Liver (tissue), 9 donors: ENCODE measurements around the gene PSMC6. TPM values are rescaled to one million over a fixed set of nuclear protein-coding genes. Genes with fewer than 3 reads are reported as not detected.
A peak's percentile ranks its signal among the peaks of the same experiment; 100 is the strongest.

Source experiments
- DNase-seq: peaks from one replicate; pipeline ENCODE4 v3.0.0-alpha.2; 2017; ENCODE audit warnings: low spot score
- H3K27ac ChIP-seq, 2 donors: one replicate each; pipeline ENCODE4 v1.7.0; 2013; ENCODE audit warnings: inconsistent platforms in 2 of 2, low read length in 2 of 2, control low read depth in 1 of 2, low read depth in 1 of 2, mild to moderate bottlenecking in 1 of 2
- H3K27me3 ChIP-seq, 4 donors: one replicate each; pipeline versions ENCODE4 v1.6.1 to v1.7.0; 2013; ENCODE audit warnings: low read length in 3 of 4, inconsistent platforms in 1 of 4, mild to moderate bottlenecking in 1 of 4, moderate library complexity in 1 of 4; ENCODE audit not compliant: control insufficient read depth in 4 of 4, insufficient read depth in 4 of 4
- H3K36me3 ChIP-seq, 4 donors: one replicate each; pipeline versions ENCODE4 v1.6.1 to v1.7.0; 2013; ENCODE audit warnings: low read length in 3 of 4, mild to moderate bottlenecking in 3 of 4, low read depth in 1 of 4, moderate library complexity in 1 of 4; ENCODE audit not compliant: control insufficient read depth in 4 of 4, insufficient read depth in 3 of 4
- H3K4me1 ChIP-seq, 4 donors: one replicate each; pipeline versions ENCODE4 v1.6.1 to v1.7.0; 2013; ENCODE audit warnings: low read length in 3 of 4, mild to moderate bottlenecking in 3 of 4, moderate library complexity in 1 of 4; ENCODE audit not compliant: control insufficient read depth in 4 of 4, insufficient read depth in 4 of 4
- H3K4me3 ChIP-seq, 3 donors: one replicate each; pipeline versions ENCODE4 v1.6.1 to v1.7.0; 2013; ENCODE audit warnings: low read length in 3 of 3, control low read depth in 1 of 3, low read depth in 1 of 3, mild to moderate bottlenecking in 1 of 3
- H3K9ac ChIP-seq, 2 donors: one replicate each; pipeline ENCODE4 v1.7.0; 2013; ENCODE audit warnings: low read length in 2 of 2, mild to moderate bottlenecking in 2 of 2, moderate library complexity in 2 of 2, control low read depth in 1 of 2, low read depth in 1 of 2
- H3K9me3 ChIP-seq, 4 donors: one replicate each; pipeline versions ENCODE4 v1.6.1 to v1.7.0; 2013; ENCODE audit warnings: low read length in 3 of 4; ENCODE audit not compliant: control insufficient read depth in 4 of 4
- EGR1 ChIP-seq, 2 donors: IDR thresholded peaks; 2 replicates each; pipeline ENCODE4 v1.6.1; 2016 to 2018; ENCODE audit warnings: antibody characterized with exemption in 2 of 2, low read depth in 2 of 2
- FOXA1 ChIP-seq: IDR thresholded peaks from 2 replicates; pipeline ENCODE4 v1.6.1; 2016; ENCODE audit warnings: antibody characterized with exemption
- FOXA2 ChIP-seq: IDR thresholded peaks from 2 replicates; pipeline ENCODE4 v1.6.1; 2016; ENCODE audit warnings: antibody characterized with exemption
- GABPA ChIP-seq, 2 donors: IDR thresholded peaks in 1 of 2; conservative IDR thresholded peaks in 1 of 2; 2 replicates each; pipeline ENCODE4 v1.6.1; 2016; ENCODE audit warnings: antibody characterized with exemption in 2 of 2, mild to moderate bottlenecking in 1 of 2, moderate library complexity in 1 of 2
- HNF4A ChIP-seq, 2 donors: conservative IDR thresholded peaks; 2 replicates each; pipeline ENCODE4 v1.6.1; 2016; ENCODE audit warnings: antibody characterized with exemption in 2 of 2, mild to moderate bottlenecking in 2 of 2
- HNF4G ChIP-seq: IDR thresholded peaks from 2 replicates; pipeline ENCODE4 v1.6.1; 2016; ENCODE audit warnings: antibody characterized with exemption
- JUND ChIP-seq, 2 donors: IDR thresholded peaks; 2 replicates each; pipeline ENCODE4 v1.6.1; 2016; ENCODE audit warnings: antibody characterized with exemption in 2 of 2
- NR2F2 ChIP-seq: IDR thresholded peaks from 2 replicates; pipeline ENCODE4 v1.6.1; 2016; ENCODE audit warnings: antibody characterized with exemption
- RAD21 ChIP-seq, 2 donors: IDR thresholded peaks; 2 replicates each; pipeline ENCODE4 v1.6.1; 2016; ENCODE audit warnings: antibody characterized with exemption in 2 of 2, mild to moderate bottlenecking in 2 of 2
- RXRA ChIP-seq, 2 donors: IDR thresholded peaks; 2 replicates each; pipeline ENCODE4 v1.6.1; 2017 to 2018; ENCODE audit warnings: antibody characterized with exemption in 2 of 2, mild to moderate bottlenecking in 1 of 2
- SP1 ChIP-seq: IDR thresholded peaks from 2 replicates; pipeline ENCODE4 v1.6.1; 2018; ENCODE audit warnings: antibody characterized with exemption, mild to moderate bottlenecking
- TAF1 ChIP-seq: conservative IDR thresholded peaks from 2 replicates; pipeline ENCODE4 v1.6.1; 2016; ENCODE audit warnings: antibody characterized with exemption, mild to moderate bottlenecking
- YY1 ChIP-seq: IDR thresholded peaks from 2 replicates; pipeline ENCODE4 v1.6.1; 2016; ENCODE audit warnings: antibody characterized with exemption, mild to moderate bottlenecking
- WGBS: extraction: QIAGEN DNeasy Blood & Tissue Kit; methylation state at CpG from one replicate; pipeline ENCODE4 v1.1.7; 2013; 5-methylcytosine and 5-hydroxymethylcytosine counted together
- polyA plus RNA-seq, 2 donors: library from polyadenylated mRNA; stranded (reverse) in 1 of 2; unstranded in 1 of 2; fragments of 200-250 nt in 1 of 2; fragments of >200 nt in 1 of 2; fragmentation: Nextera tagmentation in 1 of 2; extraction: Ambion mirVana in 1 of 2; gene quantifications; one replicate each; pipeline versions ENCODE4 v1.2.1 to v1.2.3, GENCODE V29; 2013 to 2015
- total RNA-seq, 2 donors: library from RNA; depleted of rRNA; stranded (reverse); fragments of >200 nt; gene quantifications; one replicate each; pipeline ENCODE4 v1.2.3, GENCODE V29; 2014
- TF ChIP-seq, protein P1 (sequence below): fragments of 150-350 bp; IDR thresholded peaks from 2 replicates; pipeline ENCODE4 v1.5.1; 2017; ENCODE audit warnings: improper control_type of control experiment, low read depth, low read length; ENCODE audit not compliant: missing input control
- TF ChIP-seq, protein P2 (sequence below): IDR thresholded peaks from 2 replicates; pipeline ENCODE4 v1.6.1; 2016; ENCODE audit warnings: antibody characterized with exemption
- TF ChIP-seq, protein P3 (sequence below): IDR thresholded peaks from 2 replicates; pipeline ENCODE4 v1.6.1; 2016; ENCODE audit warnings: antibody characterized with exemption, mild to moderate bottlenecking
- TF ChIP-seq, protein P4 (sequence below): IDR thresholded peaks from 2 replicates; pipeline ENCODE4 v1.6.1; 2016; ENCODE audit warnings: antibody characterized with exemption
- TF ChIP-seq, protein P5 (sequence below): IDR thresholded peaks from 2 replicates; pipeline ENCODE4 v1.6.1; 2016; ENCODE audit warnings: antibody characterized with exemption
- donor health status: healthy.
- donor health status: healthy.
- donor health status: healthy.
- donor health status: healthy.
- donor health status: healthy.

The PSMC6 gene
- total and polyA plus RNA-seq, 4 donors = 43.2 to 98.9 (median 69.3) TPM

DNA sequence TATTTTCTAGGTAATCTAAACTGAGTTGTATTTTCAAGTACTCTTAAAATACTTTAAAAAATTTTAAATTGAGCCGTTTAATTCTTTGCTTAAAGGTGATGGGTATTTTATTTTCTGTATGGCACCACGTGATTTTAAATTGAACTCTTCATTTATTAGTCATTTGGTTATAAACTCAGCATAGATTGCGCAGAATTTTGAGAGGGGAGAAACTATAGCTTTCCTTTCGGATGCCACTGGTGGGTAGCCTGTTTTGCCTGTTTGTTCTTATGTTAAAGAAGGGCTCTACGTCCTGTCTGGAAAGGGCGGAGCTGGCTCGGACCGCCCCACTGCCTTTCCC, 22.6 kb downstream of the PSMC6 start:
- DNase-seq = no peak
- Histone ChIP-seq H3K36me3 (peaks cover 6 to 20% (median 8%) of the 10 kb centered on the region in 4 donors), H3K9ac (peak overlapping the region in 1 of 2 donors; percentile 52), H3K27ac (peak overlapping the region; percentile 38 to 63), H3K4me1 (peaks cover 9 to 32% (median 13%) of the 10 kb centered on the region in 4 donors), H3K27me3 (no peaks in the 10 kb centered on the region), H3K9me3 (no peaks in the 10 kb centered on the region), H3K4me3 (peak overlapping the region; percentile 28 to 49 (median 38))
- under 1% methylated on average over 8 of the region's 8 CpGs for WGBS
- no peak for TF ChIP-seq SP1
- TF ChIP-seq HNF4G = no peak
- no peak for TF ChIP-seq RAD21 (IDR thresholded peaks at IDR 0.05)
- no peak for TF ChIP-seq EGR1 (IDR thresholded peaks at IDR 0.05; ENCODE audit: low read depth in 2 of 2)
- TF ChIP-seq NR2F2 = peak; percentile 12
- no peak for TF ChIP-seq GABPA (IDR thresholded peaks at IDR 0.05 in 1 of 2, conservative IDR thresholded peaks at IDR 0.05 in 1 of 2)
- TF ChIP-seq, protein P1, sequence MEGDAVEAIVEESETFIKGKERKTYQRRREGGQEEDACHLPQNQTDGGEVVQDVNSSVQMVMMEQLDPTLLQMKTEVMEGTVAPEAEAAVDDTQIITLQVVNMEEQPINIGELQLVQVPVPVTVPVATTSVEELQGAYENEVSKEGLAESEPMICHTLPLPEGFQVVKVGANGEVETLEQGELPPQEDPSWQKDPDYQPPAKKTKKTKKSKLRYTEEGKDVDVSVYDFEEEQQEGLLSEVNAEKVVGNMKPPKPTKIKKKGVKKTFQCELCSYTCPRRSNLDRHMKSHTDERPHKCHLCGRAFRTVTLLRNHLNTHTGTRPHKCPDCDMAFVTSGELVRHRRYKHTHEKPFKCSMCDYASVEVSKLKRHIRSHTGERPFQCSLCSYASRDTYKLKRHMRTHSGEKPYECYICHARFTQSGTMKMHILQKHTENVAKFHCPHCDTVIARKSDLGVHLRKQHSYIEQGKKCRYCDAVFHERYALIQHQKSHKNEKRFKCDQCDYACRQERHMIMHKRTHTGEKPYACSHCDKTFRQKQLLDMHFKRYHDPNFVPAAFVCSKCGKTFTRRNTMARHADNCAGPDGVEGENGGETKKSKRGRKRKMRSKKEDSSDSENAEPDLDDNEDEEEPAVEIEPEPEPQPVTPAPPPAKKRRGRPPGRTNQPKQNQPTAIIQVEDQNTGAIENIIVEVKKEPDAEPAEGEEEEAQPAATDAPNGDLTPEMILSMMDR = no peak
- peak in 1 of 2 donors; percentile 9 for TF ChIP-seq RXRA (IDR thresholded peaks at IDR 0.05)

DNA sequence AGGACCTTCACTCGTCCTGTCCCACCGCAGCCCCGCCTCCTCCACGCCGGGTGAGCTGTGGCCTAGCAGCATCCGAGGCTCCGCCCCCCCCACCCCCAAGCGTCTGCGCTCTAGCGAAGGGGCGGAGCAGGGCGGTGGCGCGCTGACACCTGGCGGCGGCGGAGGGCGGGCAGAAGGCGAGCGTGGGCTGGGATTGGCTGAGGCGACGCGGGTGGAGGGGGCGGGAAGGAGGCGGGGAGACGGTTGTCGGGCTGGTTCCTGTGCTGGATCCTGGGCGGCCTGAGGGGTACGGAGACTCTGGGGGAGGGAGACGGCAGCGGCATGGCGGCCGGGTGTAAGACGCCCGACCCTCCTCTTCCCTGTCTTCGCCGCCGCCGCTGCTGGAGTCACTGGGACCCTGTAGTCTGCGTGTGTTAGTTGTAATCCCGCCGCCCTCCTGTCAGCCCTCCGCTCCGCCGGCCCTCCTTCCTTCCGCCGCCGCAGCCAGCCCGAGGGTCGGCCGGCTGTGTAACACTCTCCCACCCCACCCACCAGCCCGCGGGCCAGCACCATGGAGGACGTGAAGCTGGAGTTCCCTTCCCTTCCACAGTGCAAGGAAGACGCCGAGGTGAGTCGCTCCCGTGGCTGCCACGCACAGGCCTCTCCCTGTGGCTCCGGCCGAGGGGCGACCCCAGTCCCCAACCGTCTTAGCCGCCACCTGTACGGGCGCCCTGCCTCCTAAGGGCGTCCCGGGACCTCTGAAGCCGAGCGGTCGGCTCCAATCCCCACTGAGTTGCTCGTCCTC, 23.1 kb downstream of the PSMC6 start, which contains the start of gene STYX:
Gene STYX, plus strand, starts transcription at position 242 of the 784 bp plus-strand sequence. Its CDS starts 309 bp downstream, at position 551.
- 1% methylated on average over 72 of the region's 72 CpGs for WGBS
- peak; percentile 99 for DNase-seq
- no peak for TF ChIP-seq TAF1
- TF ChIP-seq, protein P2, sequence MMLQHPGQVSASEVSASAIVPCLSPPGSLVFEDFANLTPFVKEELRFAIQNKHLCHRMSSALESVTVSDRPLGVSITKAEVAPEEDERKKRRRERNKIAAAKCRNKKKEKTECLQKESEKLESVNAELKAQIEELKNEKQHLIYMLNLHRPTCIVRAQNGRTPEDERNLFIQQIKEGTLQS = no peak
- TF ChIP-seq, protein P3, sequence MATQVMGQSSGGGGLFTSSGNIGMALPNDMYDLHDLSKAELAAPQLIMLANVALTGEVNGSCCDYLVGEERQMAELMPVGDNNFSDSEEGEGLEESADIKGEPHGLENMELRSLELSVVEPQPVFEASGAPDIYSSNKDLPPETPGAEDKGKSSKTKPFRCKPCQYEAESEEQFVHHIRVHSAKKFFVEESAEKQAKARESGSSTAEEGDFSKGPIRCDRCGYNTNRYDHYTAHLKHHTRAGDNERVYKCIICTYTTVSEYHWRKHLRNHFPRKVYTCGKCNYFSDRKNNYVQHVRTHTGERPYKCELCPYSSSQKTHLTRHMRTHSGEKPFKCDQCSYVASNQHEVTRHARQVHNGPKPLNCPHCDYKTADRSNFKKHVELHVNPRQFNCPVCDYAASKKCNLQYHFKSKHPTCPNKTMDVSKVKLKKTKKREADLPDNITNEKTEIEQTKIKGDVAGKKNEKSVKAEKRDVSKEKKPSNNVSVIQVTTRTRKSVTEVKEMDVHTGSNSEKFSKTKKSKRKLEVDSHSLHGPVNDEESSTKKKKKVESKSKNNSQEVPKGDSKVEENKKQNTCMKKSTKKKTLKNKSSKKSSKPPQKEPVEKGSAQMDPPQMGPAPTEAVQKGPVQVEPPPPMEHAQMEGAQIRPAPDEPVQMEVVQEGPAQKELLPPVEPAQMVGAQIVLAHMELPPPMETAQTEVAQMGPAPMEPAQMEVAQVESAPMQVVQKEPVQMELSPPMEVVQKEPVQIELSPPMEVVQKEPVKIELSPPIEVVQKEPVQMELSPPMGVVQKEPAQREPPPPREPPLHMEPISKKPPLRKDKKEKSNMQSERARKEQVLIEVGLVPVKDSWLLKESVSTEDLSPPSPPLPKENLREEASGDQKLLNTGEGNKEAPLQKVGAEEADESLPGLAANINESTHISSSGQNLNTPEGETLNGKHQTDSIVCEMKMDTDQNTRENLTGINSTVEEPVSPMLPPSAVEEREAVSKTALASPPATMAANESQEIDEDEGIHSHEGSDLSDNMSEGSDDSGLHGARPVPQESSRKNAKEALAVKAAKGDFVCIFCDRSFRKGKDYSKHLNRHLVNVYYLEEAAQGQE = no peak
- no peak for TF ChIP-seq HNF4A (conservative IDR thresholded peaks at IDR 0.05)
- TF ChIP-seq, protein P4, sequence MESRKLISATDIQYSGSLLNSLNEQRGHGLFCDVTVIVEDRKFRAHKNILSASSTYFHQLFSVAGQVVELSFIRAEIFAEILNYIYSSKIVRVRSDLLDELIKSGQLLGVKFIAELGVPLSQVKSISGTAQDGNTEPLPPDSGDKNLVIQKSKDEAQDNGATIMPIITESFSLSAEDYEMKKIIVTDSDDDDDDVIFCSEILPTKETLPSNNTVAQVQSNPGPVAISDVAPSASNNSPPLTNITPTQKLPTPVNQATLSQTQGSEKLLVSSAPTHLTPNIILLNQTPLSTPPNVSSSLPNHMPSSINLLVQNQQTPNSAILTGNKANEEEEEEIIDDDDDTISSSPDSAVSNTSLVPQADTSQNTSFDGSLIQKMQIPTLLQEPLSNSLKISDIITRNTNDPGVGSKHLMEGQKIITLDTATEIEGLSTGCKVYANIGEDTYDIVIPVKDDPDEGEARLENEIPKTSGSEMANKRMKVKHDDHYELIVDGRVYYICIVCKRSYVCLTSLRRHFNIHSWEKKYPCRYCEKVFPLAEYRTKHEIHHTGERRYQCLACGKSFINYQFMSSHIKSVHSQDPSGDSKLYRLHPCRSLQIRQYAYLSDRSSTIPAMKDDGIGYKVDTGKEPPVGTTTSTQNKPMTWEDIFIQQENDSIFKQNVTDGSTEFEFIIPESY = peak; percentile 21
- TF ChIP-seq NR2F2 = no peak
- TF ChIP-seq SP1 = peak; percentile 83
- TF ChIP-seq YY1 = peak; percentile 83
- TF ChIP-seq RAD21 (IDR thresholded peaks at IDR 0.05) = peak; percentile 49 to 59
- TF ChIP-seq GABPA (IDR thresholded peaks at IDR 0.05 in 1 of 2, conservative IDR thresholded peaks at IDR 0.05 in 1 of 2) = peak in 1 of 2 donors; percentile 54
- no peak for TF ChIP-seq FOXA1
- no peak for TF ChIP-seq HNF4G
- TF ChIP-seq EGR1 (IDR thresholded peaks at IDR 0.05; ENCODE audit: low read depth in 2 of 2) = peak; percentile 69 to 83
- TF ChIP-seq RXRA (IDR thresholded peaks at IDR 0.05) = peak in 1 of 2 donors; percentile 27
- peak in 1 of 2 donors; percentile 16 for TF ChIP-seq JUND (IDR thresholded peaks at IDR 0.05)
- TF ChIP-seq, protein P1 = peak; percentile 24
- TF ChIP-seq, protein P5, sequence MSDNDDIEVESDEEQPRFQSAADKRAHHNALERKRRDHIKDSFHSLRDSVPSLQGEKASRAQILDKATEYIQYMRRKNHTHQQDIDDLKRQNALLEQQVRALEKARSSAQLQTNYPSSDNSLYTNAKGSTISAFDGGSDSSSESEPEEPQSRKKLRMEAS = no peak
- TF ChIP-seq FOXA2 = no peak
- H3K36me3 ChIP-seq = peaks cover 4 to 15% (median 7%) of the 10 kb centered on the region in 4 donors
- no peaks in the 10 kb centered on the region for H3K27me3 ChIP-seq
- H3K4me3 ChIP-seq = peak within 1 kb of the TSS; percentile 91 to 98 (median 98)
- H3K27ac ChIP-seq = peak within 1 kb of the TSS; percentile 91 to 93
- H3K4me1 ChIP-seq = peaks cover 7 to 29% (median 11%) of the 10 kb centered on the region in 4 donors
- H3K9me3 ChIP-seq = no peaks in the 10 kb centered on the region
- peak within 1 kb of the TSS; percentile 90 to 93 for H3K9ac ChIP-seq
